Mucosa of descending colon (tissue), 3 donors: ENCODE data around the gene CTH. TPM values are rescaled to one million over a fixed set of nuclear protein-coding genes. Genes with fewer than 3 reads are reported as not detected.
"Not testable (repeated sequence)": the region's sequence is repeated elsewhere in the genome, so short reads cannot be mapped to it uniquely, and the experiment has no call there.

Experiments used
- ATAC-seq: fragments of 200-7000 bp; cut with Tn5 transposase; one replicate; pipeline ENCODE4 v1.9.1; 2020; ENCODE audit warnings: mild to moderate bottlenecking, moderate library complexity
- DNase-seq, 3 donors: peaks; one replicate each; pipeline ENCODE4 v3.0.0-alpha.2; 2020
- H3K36me3 ChIP-seq: fragments of 200-600 bp; one replicate; pipeline ENCODE4 v1.8.0; 2021; ENCODE audit warnings: low read depth, mild to moderate bottlenecking
- H3K4me1 ChIP-seq: fragments of 200-600 bp; one replicate; pipeline ENCODE4 v1.8.0; 2021; ENCODE audit warnings: low read depth, mild to moderate bottlenecking
- H3K4me3 ChIP-seq: fragments of 200-600 bp; one replicate; pipeline ENCODE4 v1.8.0; 2021; ENCODE audit warnings: mild to moderate bottlenecking
- H3K9me3 ChIP-seq: fragments of 200-600 bp; one replicate; pipeline ENCODE4 v1.8.0; 2021; ENCODE audit warnings: mild to moderate bottlenecking
- CTCF ChIP-seq: fragments of 200-600 bp; IDR thresholded peaks from one replicate; pipeline ENCODE4 v1.8.0; 2022; ENCODE audit warnings: antibody characterized with exemption, mild to moderate bottlenecking
- intact Hi-C, 2 donors: fragments of 100-400 bp; cut with DNase I in 1 of 2; cut with micrococcal nuclease in 1 of 2; formaldehyde crosslinking; loops; one replicate each; pipeline versions ENCODE4 v1.11.0 to v1.11.1; 2022; cut with DNase I, micrococcal nuclease
- total RNA-seq, 3 donors: library from RNA; stranded (reverse); fragmentation: NEBNext Ultra II Directional in 2 of 3; extraction: Animal tissue kit (Norgen Biotek cat#: 25700) in 2 of 3; gene quantifications; one replicate each; pipeline versions ENCODE4 v1.2.1 to v1.2.4, GENCODE V29; 2021 to 2023
- donor health status: DM: no; HTN: no; CAD: no; lungs with moderate emphysema.
- donor health status: DM: no; HTN: no; CAD: no.
- donor health status: DM: no; HTN: yes; CAD: no.

Gene CTH
- total RNA-seq, 3 donors from 2014 or later: 5.4 to 13.8 (median 7.2) TPM

- DNase-seq: no peak
- H3K36me3 ChIP-seq: no peaks in the 10 kb centered on the region
- intact Hi-C loops: no loop called here
- H3K4me1 ChIP-seq: no peaks in the 10 kb centered on the region
- ATAC-seq: no peak
- H3K4me3 ChIP-seq: no peak overlapping the region
- H3K9me3 ChIP-seq: no peaks in the 10 kb centered on the region
- TF ChIP-seq CTCF: no peak
Observed at GRCh38 chr1:70477090-70477489, 66.0 kb downstream of the CTH start.

- H3K4me1 ChIP-seq, H3K9me3 ChIP-seq, intact Hi-C loops, ATAC-seq, H3K36me3 ChIP-seq, DNase-seq, H3K4me3 ChIP-seq: not testable (repeated sequence)
Observed at GRCh38 chr1:70477905-70478304, 66.8 kb downstream of the CTH start.

- no peak for ATAC-seq
Observed at GRCh38 chr1:70483342-70483741, 72.3 kb downstream of the CTH start.

GRCh38 chr1:70485624-70486023 lies 74.6 kb downstream of the CTH start:
- no peaks in the 10 kb centered on the region for H3K36me3 ChIP-seq
- H3K9me3 ChIP-seq: no peaks in the 10 kb centered on the region
- ATAC-seq (no peak), DNase-seq (no peak)
- TF ChIP-seq CTCF: no peak
- no peak overlapping the region for H3K4me3 ChIP-seq
- intact Hi-C loops: no loop called here
- H3K4me1 ChIP-seq: no peaks in the 10 kb centered on the region

More at GRCh38 chr1:70483342-70483741, 72.3 kb downstream of the CTH start:
- Histone ChIP-seq H3K36me3 (no peaks in the 10 kb centered on the region), H3K9me3 (no peaks in the 10 kb centered on the region), H3K4me3 (no peak overlapping the region), H3K4me1 (no peaks in the 10 kb centered on the region)
- no peak for TF ChIP-seq CTCF
- intact Hi-C loops: no loop called here
- no peak for DNase-seq

GRCh38 chr1:70486676-70487458 lies 75.8 kb downstream of the CTH start:
- H3K4me3 ChIP-seq: no peak overlapping the region
- ATAC-seq (peak; percentile 46), DNase-seq (no peak)
- no peaks in the 10 kb centered on the region for H3K36me3 ChIP-seq
- no peak for TF ChIP-seq CTCF
- intact Hi-C loops: no loop called here
- H3K9me3 ChIP-seq: no peaks in the 10 kb centered on the region
- H3K4me1 ChIP-seq: no peaks in the 10 kb centered on the region

- intact Hi-C loops: no loop called here
- DNase-seq (no peak), ATAC-seq (no peak)
- Histone ChIP-seq H3K4me1 (no peaks in the 10 kb centered on the region), H3K4me3 (no peak overlapping the region), H3K36me3 (no peaks in the 10 kb centered on the region), H3K9me3 (no peaks in the 10 kb centered on the region)
- TF ChIP-seq CTCF: no peak
Observed at GRCh38 chr1:70487459-70487815, 76.4 kb downstream of the CTH start.
